ENCODE results near the gene ELOVL1. TPM values are rescaled to one million over a fixed set of nuclear protein-coding genes. Genes with fewer than 3 reads are reported as not detected.
A peak's percentile ranks its signal among the peaks of the same experiment; 100 is the strongest.

ELOVL1 gene
- total and polyA plus RNA-seq, 2 of the 13 experiments (the other 11 are each of a cell fraction or from before 2014, with no cell fraction given): 55.2 to 77.4 TPM

DNA sequence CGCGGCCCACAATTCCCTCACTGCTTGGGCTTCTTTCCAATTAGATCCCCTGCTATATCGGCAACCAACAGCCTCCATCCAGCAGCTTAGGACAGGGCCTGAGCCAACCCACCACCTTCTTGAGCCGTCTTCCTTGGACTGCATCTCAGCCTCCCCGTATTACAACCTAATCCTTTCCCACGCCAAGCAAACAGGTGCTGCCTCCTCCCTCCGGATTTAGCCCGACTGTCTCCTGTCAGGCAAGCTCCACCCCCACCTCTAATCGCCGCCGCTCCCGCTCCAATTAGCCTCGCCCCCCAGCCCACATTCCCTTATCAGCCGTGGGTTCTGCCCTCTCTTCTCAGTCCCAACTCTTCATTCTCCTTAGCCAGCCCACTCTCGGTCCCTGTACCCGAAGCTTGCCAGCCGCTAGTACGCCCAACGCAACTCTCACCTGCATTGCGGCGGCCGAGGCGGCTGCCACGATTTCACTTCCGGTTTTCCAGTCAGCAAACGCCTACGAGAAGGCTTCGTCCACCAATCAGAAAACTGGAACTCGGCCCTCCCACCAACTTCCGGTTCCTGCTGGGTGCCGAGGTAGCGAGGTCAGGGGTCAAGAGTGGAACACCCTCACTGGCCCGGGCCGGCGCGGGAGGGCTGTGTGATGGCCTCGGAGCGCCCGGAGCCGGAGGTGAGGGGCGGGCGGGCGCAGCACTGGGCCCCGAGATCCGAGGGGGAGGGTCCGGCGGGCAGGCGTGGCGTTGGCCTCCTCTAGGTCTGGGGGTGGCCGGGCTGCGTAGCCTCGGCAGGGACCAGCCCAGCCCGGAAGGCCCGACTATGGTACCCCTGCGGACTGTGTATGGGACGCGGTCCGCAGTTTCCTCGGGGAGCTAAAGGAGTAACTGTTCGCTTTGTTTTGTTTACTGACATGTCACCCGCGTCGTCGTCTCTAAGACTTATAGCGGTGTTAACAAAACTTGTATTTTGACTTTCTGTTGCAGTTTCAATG, 21.8 kb upstream of the ELOVL1 start, which contains the start of the genes MED8 and SZT2 (continued):
- TF ChIP-seq ZNF414 (CRISPR knock-in tag; IDR thresholded peaks at IDR 0.05) (peak; percentile 72; the same call in 1 of the 2 replicates), FOXK1 (CRISPR knock-in tag; IDR thresholded peaks at IDR 0.05; ENCODE audit: borderline replicate concordance, low read depth) (no peak; the same call in 1 of the 2 replicates), HNRNPH1 (optimal IDR thresholded peaks at IDR 0.05; ENCODE audit: low read depth, low read length) (no peak), MZF1 (CRISPR knock-in tag; IDR thresholded peaks at IDR 0.05; ENCODE audit: borderline replicate concordance) (no peak), ZNF10 (CRISPR knock-in tag; IDR thresholded peaks at IDR 0.05; ENCODE audit: borderline replicate concordance, low read depth) (no peak), ZNF232 (CRISPR knock-in tag; IDR thresholded peaks at IDR 0.05; ENCODE audit: borderline replicate concordance) (peak; percentile 43; the same call in 1 of the 2 replicates), CBFB (CRISPR knock-in tag; IDR thresholded peaks at IDR 0.05) (peak; percentile 41; the same call in 1 of the 2 replicates), IKZF4 (CRISPR knock-in tag; IDR thresholded peaks at IDR 0.05; ENCODE audit: borderline replicate concordance, low read depth, not compliant biosample characterization) (peak; percentile 47), DZIP1 (CRISPR knock-in tag; IDR thresholded peaks at IDR 0.05) (peak; percentile 74), GPN1 (CRISPR knock-in tag; IDR thresholded peaks at IDR 0.05; ENCODE audit: borderline replicate concordance) (no peak), ZNF878 (CRISPR knock-in tag; IDR thresholded peaks at IDR 0.05) (no peak), ZNF382 (CRISPR knock-in tag; IDR thresholded peaks at IDR 0.05; ENCODE audit: borderline replicate concordance) (no peak), EHMT2 (IDR thresholded peaks at IDR 0.05; ENCODE audit: borderline replicate concordance, low read depth, low read length) (no peak), ZNF7 (CRISPR knock-in tag; IDR thresholded peaks at IDR 0.05) (no peak), ZNF468 (CRISPR knock-in tag; IDR thresholded peaks at IDR 0.05) (no peak), ZMYM3 (CRISPR knock-in tag; IDR thresholded peaks at IDR 0.05) (no peak), REXO4 (CRISPR knock-in tag; IDR thresholded peaks at IDR 0.05; ENCODE audit: borderline replicate concordance) (no peak)
- TF ChIP-seq, protein P1, sequence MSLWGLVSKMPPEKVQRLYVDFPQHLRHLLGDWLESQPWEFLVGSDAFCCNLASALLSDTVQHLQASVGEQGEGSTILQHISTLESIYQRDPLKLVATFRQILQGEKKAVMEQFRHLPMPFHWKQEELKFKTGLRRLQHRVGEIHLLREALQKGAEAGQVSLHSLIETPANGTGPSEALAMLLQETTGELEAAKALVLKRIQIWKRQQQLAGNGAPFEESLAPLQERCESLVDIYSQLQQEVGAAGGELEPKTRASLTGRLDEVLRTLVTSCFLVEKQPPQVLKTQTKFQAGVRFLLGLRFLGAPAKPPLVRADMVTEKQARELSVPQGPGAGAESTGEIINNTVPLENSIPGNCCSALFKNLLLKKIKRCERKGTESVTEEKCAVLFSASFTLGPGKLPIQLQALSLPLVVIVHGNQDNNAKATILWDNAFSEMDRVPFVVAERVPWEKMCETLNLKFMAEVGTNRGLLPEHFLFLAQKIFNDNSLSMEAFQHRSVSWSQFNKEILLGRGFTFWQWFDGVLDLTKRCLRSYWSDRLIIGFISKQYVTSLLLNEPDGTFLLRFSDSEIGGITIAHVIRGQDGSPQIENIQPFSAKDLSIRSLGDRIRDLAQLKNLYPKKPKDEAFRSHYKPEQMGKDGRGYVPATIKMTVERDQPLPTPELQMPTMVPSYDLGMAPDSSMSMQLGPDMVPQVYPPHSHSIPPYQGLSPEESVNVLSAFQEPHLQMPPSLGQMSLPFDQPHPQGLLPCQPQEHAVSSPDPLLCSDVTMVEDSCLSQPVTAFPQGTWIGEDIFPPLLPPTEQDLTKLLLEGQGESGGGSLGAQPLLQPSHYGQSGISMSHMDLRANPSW (CRISPR knock-in tag; IDR thresholded peaks at IDR 0.05; ENCODE audit: borderline replicate concordance): no peak; the same call in 1 of the 2 replicates
- TF ChIP-seq, protein P2, sequence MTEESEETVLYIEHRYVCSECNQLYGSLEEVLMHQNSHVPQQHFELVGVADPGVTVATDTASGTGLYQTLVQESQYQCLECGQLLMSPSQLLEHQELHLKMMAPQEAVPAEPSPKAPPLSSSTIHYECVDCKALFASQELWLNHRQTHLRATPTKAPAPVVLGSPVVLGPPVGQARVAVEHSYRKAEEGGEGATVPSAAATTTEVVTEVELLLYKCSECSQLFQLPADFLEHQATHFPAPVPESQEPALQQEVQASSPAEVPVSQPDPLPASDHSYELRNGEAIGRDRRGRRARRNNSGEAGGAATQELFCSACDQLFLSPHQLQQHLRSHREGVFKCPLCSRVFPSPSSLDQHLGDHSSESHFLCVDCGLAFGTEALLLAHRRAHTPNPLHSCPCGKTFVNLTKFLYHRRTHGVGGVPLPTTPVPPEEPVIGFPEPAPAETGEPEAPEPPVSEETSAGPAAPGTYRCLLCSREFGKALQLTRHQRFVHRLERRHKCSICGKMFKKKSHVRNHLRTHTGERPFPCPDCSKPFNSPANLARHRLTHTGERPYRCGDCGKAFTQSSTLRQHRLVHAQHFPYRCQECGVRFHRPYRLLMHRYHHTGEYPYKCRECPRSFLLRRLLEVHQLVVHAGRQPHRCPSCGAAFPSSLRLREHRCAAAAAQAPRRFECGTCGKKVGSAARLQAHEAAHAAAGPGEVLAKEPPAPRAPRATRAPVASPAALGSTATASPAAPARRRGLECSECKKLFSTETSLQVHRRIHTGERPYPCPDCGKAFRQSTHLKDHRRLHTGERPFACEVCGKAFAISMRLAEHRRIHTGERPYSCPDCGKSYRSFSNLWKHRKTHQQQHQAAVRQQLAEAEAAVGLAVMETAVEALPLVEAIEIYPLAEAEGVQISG (CRISPR knock-in tag; IDR thresholded peaks at IDR 0.05): peak; percentile 87
